Nephron (organoid): ENCODE data around the gene ITK.
A peak's percentile ranks its signal among the peaks of the same experiment; 100 is the strongest.

ENCODE experiments used
- H3K27ac Mint-ChIP-seq, 3 experiments: 2 replicates each; pipeline ENCODE4 v1.8.0; 2020; ENCODE audit warnings: mixed read lengths in 3 of 3, mild to moderate bottlenecking in 2 of 3, moderate library complexity in 1 of 3
- H3K27me3 Mint-ChIP-seq: 2 replicates; pipeline ENCODE4 v1.8.0; 2021; ENCODE audit warnings: low read depth, mild to moderate bottlenecking, moderate library complexity, mixed read lengths
- H3K36me3 Mint-ChIP-seq: 2 replicates; pipeline ENCODE4 v1.8.0; 2020; ENCODE audit warnings: low read depth, mixed read lengths
- H3K4me1 Mint-ChIP-seq: 2 replicates; pipeline ENCODE4 v1.8.0; 2020; ENCODE audit warnings: mixed read lengths
- H3K4me3 Mint-ChIP-seq, 3 experiments: 2 replicates each; pipeline ENCODE4 v1.8.0; 2020; ENCODE audit warnings: mild to moderate bottlenecking in 3 of 3, mixed read lengths in 3 of 3, moderate library complexity in 2 of 3
- H3K9me3 Mint-ChIP-seq: 2 replicates; pipeline ENCODE4 v1.8.0; 2020; ENCODE audit warnings: mixed read lengths
- CTCF ChIP-seq, 3 experiments: fragments of 200-600 bp; sonication (generic); IDR thresholded peaks; one replicate each; pipeline ENCODE4 v1.5.0; 2021; ENCODE audit warnings: antibody characterized with exemption in 3 of 3; ENCODE audit not compliant: unreplicated experiment in 3 of 3

Gene ITK

GRCh38 chr5:157248821-157249470, 68.3 kb downstream of the ITK start:
- H3K4me3 Mint-ChIP-seq, result no peak overlapping the region
- H3K27me3 Mint-ChIP-seq, result no peaks in the 10 kb centered on the region
- H3K36me3 Mint-ChIP-seq, result no peaks in the 10 kb centered on the region
- no peak overlapping the region for H3K27ac Mint-ChIP-seq
- H3K4me1 Mint-ChIP-seq, result no peaks in the 10 kb centered on the region
- no peaks in the 10 kb centered on the region for H3K9me3 Mint-ChIP-seq
- TF ChIP-seq CTCF (IDR thresholded peaks at IDR 0.05; ENCODE audit: unreplicated experiment in 3 of 3), result no peak

GRCh38 chr5:157252711-157253465, 72.2 kb downstream of the ITK start:
- Mint-ChIP-seq H3K27ac (peak overlapping the region in 1 of 3 experiments; percentile 22), H3K4me1 (no peaks in the 10 kb centered on the region), H3K27me3 (peaks cover 4% of the 10 kb centered on the region), H3K4me3 (no peak overlapping the region), H3K36me3 (no peaks in the 10 kb centered on the region), H3K9me3 (no peaks in the 10 kb centered on the region)
- no peak for TF ChIP-seq CTCF (IDR thresholded peaks at IDR 0.05; ENCODE audit: unreplicated experiment in 3 of 3)

GRCh38 chr5:157253547-157253946, 72.9 kb downstream of the ITK start:
- TF ChIP-seq CTCF (IDR thresholded peaks at IDR 0.05; ENCODE audit: unreplicated experiment in 3 of 3), result peak; percentile 82 to 87 (median 84)
- H3K9me3 Mint-ChIP-seq, result no peaks in the 10 kb centered on the region
- no peak overlapping the region for H3K27ac Mint-ChIP-seq
- no peaks in the 10 kb centered on the region for H3K36me3 Mint-ChIP-seq
- H3K27me3 Mint-ChIP-seq, result peaks cover 4% of the 10 kb centered on the region
- no peaks in the 10 kb centered on the region for H3K4me1 Mint-ChIP-seq
- H3K4me3 Mint-ChIP-seq, result no peak overlapping the region

- TF ChIP-seq CTCF (IDR thresholded peaks at IDR 0.05; ENCODE audit: unreplicated experiment in 3 of 3), result no peak
- Mint-ChIP-seq H3K36me3 (no peaks in the 10 kb centered on the region), H3K9me3 (no peaks in the 10 kb centered on the region), H3K27ac (no peak overlapping the region), H3K4me3 (no peak overlapping the region), H3K4me1 (no peaks in the 10 kb centered on the region), H3K27me3 (peaks cover 12% of the 10 kb centered on the region)
Observed at GRCh38 chr5:157258450-157258849, 77.8 kb downstream of the ITK start.

- no peak overlapping the region for H3K4me3 Mint-ChIP-seq
- no peak for TF ChIP-seq CTCF (IDR thresholded peaks at IDR 0.05; ENCODE audit: unreplicated experiment in 3 of 3)
- no peaks in the 10 kb centered on the region for H3K36me3 Mint-ChIP-seq
- no peaks in the 10 kb centered on the region for H3K9me3 Mint-ChIP-seq
- H3K27me3 Mint-ChIP-seq, result peaks cover 13% of the 10 kb centered on the region
- H3K27ac Mint-ChIP-seq, result no peak overlapping the region
- no peaks in the 10 kb centered on the region for H3K4me1 Mint-ChIP-seq
Observed at GRCh38 chr5:157259699-157260098, 79.1 kb downstream of the ITK start.
